AML-193 (cell line): ENCODE measurements around the gene MYO5B.

Experiments
- DNase-seq, 2 experiments: peaks; one replicate each; lab custom pipeline; 2025; lab: John Stamatoyannopoulos, UW

MYO5B gene

GRCh38 chr18:50188652-50189051 lies 6.3 kb downstream of the MYO5B start:
- DNase-seq = no peak

DNA sequence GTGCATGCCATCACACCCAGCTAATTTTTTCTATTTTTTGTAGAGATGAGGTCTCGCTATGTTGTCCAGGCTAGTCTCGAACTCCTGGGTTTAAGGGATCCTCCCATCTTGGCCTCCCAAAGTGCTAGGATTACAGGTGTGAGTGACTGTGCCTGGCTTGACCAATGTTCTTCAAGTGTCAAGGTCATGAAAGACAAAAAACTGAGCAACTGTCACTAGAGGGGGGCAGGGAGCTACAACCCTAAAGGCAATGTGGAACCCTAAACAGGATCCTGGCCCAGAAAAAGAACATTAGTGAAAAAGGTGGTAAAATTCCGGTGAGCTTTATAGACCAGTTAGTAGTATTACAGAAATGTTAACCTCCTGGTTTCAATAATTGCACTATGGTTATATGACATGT lies 7.3 kb downstream of the MYO5B start:
- DNase-seq = no peak

DNA sequence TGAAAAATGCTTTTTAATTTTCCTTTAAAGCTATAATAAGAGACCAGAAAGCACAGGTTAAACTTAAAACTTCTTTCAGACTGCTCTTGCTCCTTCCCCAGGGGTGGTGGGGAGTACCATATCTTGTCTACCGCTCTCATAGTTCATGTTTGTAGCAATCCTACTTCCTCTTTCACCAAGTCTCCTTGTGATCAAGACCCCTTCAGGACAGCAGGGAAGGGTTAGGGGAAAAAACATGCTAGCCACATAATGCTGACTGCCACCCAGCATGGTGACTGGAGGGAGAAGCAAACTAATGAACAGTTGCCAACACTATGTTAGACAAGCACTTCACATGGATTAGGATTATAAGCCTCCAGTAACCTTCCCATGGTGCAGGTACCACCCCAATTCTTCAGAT lies 8.6 kb downstream of the MYO5B start:
- DNase-seq = no peak

DNA sequence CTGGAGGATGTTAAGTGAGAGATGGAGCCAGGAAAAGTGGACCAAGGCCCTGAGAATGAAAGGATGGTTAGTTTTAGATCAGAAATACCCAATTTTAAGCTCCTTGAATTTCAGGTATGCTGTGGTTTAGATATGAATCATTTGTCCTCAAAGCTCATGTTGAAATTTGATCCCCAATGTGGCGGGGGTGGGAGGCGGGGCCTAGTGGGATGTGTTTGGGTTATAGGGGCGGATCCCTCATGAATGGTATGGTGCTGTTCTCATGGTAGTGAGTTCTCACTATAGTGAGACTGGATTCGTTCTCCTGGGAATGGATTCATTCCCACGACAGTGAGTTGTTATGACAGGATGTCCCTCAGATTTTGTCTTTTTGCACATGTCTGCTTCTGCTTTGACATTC lies 11.4 kb downstream of the MYO5B start:
- no peak for DNase-seq

DNA sequence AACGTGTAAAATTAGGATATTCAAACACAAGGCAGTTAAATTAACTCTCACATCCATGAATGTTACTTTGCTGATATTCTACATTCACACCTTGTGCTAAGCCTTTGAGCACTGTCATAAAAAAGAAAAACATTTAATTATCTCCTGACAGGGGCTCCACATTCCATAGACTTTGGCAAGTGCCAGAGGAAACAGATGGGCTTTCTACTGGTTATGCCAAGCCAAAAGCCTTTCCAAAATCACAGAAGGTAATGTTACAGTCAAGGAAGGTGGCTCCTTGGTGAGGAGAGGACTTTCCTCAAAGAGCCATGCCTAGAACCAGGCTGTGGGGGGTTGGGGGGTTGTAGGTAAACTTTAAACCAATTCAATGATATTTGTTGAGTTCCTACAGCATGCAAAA lies 12.4 kb downstream of the MYO5B start:
- DNase-seq = no peak

DNA sequence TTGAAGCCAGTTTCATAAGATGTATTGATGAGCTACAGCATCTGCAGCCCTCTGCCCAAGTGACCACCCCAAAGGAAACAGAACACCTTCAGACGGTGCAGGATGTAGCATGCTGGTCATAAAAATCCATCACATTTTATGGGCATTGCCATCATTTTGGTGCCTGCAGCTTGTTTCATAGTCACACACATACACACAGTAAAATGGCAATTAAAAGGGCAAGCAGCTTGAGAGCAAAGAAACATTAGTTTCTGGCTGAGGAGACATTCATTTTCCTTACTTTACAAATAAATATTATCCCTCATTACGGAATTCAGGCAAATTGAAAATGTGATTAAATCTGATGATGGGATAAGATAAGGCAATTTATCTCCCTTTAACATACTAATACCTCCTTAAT lies 13.4 kb downstream of the MYO5B start:
- no peak for DNase-seq

- no peak for DNase-seq
Measured at GRCh38 chr18:50179465-50179864, 15.5 kb downstream of the MYO5B start.

DNA sequence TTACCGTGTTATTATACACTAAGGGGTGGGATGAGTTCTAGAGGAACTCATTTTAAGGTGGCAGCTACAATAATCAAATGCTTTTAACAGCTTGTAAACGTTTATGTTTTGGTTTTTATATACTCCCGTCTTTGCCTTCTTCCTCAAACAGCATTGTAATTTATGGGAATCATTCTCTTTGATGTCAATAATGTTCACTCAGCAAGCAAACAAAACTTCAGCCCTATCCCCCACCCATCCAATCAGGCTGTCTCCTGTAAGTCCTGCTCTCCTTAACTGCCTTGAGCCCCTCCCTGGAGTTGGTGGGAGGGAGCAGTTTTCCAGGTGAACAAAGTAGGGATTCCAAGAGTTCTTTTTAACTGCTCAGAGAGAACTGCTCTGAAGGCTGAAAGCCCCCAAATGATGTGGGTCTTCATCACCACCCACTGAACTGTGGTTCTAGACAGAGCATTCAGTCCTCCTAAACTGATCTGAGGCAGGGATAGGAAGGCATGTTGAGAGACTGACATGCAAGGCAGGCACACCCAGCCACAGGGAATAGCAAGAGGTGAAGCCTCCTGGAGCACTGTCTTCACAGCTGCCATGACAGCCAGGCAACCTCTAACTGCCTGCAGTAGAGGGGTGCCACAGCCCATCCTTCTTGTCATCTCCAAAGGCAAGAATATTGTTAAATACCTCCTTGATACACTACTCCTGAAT lies 17.5 kb downstream of the MYO5B start:
- no peak for DNase-seq

GRCh38 chr18:50172367-50172766 lies 22.6 kb downstream of the MYO5B start:
- no peak for DNase-seq

GRCh38 chr18:50171406-50171805 lies 23.5 kb downstream of the MYO5B start:
- DNase-seq = no peak

GRCh38 chr18:50170004-50170403 lies 24.9 kb downstream of the MYO5B start:
- no peak for DNase-seq

DNA sequence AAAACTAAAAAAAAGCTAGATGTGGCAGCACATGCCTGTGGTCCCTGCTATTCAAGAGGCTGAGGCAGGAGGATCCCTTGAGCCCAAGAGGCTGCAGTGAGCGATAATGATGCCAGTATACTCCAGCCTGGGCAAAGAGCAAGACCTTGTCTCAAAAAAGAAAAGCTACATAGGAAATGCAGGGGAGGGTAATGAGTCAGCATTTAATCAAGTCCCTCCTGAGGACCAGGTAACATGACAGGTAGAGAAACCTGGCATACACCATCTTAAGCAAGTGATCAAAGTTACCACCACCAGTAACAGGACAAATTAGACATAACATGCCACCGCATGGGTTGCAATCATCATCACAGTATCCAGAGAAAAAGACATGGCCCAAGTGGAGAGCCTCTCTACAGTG lies 25.8 kb downstream of the MYO5B start:
- DNase-seq = no peak

- DNase-seq = no peak
Measured at GRCh38 chr18:50167966-50168365, 27.0 kb downstream of the MYO5B start.

- no peak for DNase-seq
Measured at GRCh38 chr18:50166901-50167300, 28.0 kb downstream of the MYO5B start.

- DNase-seq = no peak
Measured at GRCh38 chr18:50163505-50163904, 31.4 kb downstream of the MYO5B start.

DNA sequence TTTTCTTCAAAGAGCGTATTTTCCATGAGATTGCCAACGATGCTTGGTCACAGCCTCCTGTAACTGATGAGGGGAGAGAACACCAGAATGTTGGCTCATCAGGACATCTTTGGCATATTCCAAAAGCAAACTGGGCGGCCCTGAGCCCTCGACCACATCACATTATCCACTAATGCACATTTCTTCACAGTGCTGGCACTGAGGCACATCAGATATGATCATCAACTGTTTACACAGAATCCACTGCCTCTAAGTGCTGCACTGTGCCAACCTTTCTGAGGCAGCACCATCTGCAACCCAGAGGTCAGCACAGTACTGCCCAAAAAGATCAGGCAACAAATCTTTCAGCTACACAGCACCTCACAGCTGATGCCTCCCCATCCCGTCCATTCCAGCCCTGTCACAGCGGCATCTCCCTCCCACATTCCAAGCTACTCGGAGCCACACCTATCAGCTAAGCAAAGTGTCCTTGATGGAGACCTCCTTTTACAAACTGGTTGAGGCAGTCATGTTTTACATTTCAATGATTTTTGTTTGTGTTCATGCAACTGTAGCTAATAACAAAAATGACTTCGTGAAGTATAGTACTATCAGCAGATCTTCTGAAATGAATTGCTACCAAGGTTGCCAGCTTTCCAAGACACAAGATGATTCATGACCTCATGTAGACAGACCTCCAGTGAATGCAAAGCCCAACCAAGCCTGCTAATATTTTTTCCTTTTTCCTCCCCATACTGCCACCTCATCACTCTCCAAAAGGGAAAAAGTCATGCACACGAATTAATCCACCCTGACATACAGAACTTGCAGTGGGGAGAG lies 32.3 kb downstream of the MYO5B start:
- DNase-seq = no peak

DNA sequence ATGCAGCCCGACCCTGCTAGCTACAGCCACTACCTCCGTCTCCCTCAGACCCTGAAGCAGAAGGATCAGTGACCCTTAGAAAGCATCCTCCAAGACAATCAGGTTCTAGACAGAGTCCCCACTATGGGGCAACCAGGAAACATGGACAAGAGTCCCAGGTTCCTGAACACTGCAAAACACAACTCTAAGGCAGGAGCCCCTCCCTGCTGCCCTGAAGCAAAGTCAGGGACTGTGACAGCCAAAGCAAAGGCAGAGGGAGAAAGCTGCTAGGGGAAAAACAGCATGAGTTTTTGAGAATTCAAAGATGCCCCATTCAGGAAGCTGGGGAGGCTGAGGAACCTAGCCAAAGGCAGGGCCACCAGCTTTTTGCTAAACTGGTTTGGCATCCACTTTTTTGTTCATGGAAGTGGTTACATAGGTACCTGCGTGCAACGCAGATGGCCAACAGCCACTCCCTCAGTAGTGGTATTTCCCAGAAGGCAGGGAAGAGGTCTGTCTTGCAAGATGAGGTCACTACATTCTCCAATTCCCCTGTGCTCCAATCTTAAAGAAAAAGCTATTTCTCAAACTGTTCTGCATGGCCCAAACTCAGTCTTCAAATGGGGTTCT lies 33.2 kb downstream of the MYO5B start:
- DNase-seq = no peak

DNA sequence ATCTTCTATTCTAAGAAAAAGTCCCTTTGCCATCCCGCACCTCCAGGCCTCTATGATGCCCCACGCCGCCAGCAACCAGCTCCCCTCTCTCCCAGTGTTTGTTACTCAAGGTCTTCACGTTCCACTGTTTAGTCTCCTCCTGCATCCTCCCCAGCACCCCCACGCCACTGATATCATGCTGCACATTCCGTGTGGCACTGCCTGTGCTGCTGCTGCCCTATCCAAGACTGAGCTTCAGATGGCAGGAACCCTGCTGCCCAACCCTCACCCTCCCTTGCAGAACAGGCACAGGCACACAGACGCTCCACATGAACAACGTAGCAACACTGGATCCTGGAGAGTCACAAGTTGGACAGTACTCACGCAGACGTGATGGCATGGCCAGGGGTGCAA lies 35.3 kb downstream of the MYO5B start:
- no peak for DNase-seq

DNA sequence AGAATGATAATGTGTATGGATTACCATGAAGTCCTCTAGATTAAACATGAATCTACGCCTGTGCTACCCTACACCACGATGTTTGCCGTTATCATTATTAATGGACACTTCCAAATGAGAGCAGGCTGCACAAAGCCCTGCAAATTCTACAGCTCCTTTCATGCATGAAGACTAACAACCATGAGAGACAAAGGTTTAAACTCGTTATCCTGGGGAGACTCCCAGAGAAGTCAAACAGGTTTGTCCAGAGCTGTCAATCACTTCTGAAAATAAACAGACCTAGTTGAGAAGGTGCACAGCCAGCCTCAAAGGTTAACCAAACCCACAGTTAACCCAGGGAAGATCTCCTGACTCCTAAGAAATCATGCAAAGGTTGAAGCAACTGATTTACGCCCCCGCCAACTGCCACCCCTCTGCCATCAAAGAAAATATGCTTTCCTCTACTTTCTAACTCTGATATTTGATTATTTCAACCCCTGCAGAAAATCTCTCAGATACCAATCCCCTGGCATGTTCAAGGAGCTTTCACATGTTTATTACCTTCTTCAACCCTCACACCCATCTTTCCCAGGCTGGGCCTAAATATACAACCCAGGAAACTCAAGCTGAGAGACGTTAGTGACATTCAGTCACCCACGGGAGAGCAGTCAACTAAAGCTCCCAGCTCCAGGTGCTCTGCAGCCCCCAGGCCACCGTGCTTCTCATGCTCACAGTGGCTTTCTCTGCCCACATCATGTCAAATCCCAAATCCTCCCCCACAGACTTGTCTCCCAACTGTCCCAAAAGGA lies 35.9 kb downstream of the MYO5B start:
- DNase-seq = no peak

GRCh38 chr18:50155406-50155805 lies 39.5 kb downstream of the MYO5B start:
- no peak for DNase-seq

DNA sequence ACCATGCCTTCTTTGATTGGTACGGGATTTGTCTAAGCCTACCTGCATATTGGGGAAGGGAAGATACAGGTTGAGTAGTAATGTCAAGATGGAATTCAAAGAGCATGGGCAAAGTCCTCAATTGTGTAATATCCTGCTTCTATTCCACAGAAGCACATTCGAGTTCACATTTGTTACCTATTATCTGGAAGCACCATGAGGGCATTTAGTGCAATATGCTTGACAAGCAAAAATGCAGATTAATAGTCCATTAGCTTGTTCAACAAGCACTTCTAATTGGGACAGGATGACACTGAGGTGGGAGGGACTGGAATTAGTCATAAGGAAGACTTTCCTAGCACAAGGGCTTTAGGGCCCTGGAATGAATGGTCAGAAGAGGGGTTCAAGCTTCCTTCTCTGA lies 40.5 kb downstream of the MYO5B start:
- no peak for DNase-seq

DNA sequence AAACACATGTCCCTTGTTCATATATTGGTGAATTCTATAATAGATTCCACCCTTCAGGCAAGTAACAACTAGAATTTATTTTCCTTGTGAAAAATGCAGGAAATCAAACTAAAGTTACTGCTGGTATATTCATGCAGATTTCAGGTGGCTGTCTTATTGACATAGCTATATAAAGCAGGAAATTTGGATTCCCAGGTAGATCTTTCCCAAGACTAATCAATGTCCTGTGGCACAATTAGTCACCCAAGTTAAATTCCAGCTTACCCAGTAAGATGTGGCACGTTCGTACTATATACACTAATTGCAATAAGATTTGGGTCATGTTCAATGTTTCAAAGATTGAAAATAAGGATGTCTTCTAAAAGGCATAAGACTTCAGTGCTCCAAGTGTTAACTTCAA lies 42.0 kb downstream of the MYO5B start:
- DNase-seq = no peak

DNA sequence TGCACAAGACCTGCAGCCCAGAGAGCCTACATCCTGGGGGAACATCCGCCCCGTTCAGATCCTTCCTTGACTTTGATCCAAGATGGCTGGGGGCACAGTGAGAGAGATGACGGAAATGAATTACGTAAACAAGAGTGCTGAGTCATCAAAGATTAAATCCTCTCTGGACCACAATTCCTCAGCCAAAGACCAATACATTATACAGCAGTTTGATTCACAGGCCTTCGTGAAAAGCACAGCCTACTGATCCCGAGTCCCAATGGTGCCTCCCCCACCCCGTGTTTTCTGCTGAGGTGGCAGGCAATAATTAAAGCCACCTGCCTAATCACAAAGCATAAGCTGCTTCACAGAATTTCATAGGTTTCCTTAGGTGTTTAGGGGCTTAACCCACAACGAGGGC lies 43.0 kb downstream of the MYO5B start:
- DNase-seq = no peak
